ENCODE measurements around the gene LILRB2. TPM values are rescaled to one million over a fixed set of nuclear protein-coding genes. Genes with fewer than 3 reads are reported as not detected.
"Not testable (repeated sequence)": the region's sequence is repeated elsewhere in the genome, so short reads cannot be mapped to it uniquely, and the experiment has no call there.

The LILRB2 gene
- total RNA-seq, 1 experiment from 2014 or later: not detected

GRCh38 chr19:54242234-54242633 is 38.7 kb downstream of the LILRB2 start:
- H4K20me1 ChIP-seq (ENCODE audit: insufficient read depth); POLR2A ChIA-PET (ENCODE audit: unreplicated experiment); H3K36me3 ChIP-seq (ENCODE audit: low read depth); H3K79me2 ChIP-seq (ENCODE audit: low read depth); H3K9me2 ChIP-seq (ENCODE audit: insufficient read depth); H3K4me2 ChIP-seq; CTCF ChIA-PET; H3F3A ChIP-seq (ENCODE audit: insufficient read depth, low read depth); H2AFZ ChIP-seq; H3K4me3 ChIP-seq; H3K4me1 ChIP-seq (replicated peaks; ENCODE audit: insufficient read depth); H3K27ac ChIP-seq; DNase-seq; H3K9me3 ChIP-seq (ENCODE audit: insufficient read depth, low read depth); BruUV-seq (replicated peaks); intact Hi-C loops (cut with micrococcal nuclease; ENCODE audit: unreplicated experiment): not testable (repeated sequence)
- peaks cover 83% of the 10 kb centered on the region for H3K27me3 ChIP-seq (ENCODE audit: insufficient read depth, low read depth)

- peaks cover 86% of the 10 kb centered on the region for H3K27me3 ChIP-seq (ENCODE audit: insufficient read depth, low read depth)
- DNase-seq; H3K27ac ChIP-seq; H2AFZ ChIP-seq; H3K4me3 ChIP-seq; H3K79me2 ChIP-seq (ENCODE audit: low read depth); H3K4me2 ChIP-seq; POLR2A ChIA-PET (ENCODE audit: unreplicated experiment); BruUV-seq (replicated peaks); H4K20me1 ChIP-seq (ENCODE audit: insufficient read depth); H3K9me2 ChIP-seq (ENCODE audit: insufficient read depth); H3K4me1 ChIP-seq (replicated peaks; ENCODE audit: insufficient read depth); H3F3A ChIP-seq (ENCODE audit: insufficient read depth, low read depth); H3K9me3 ChIP-seq (ENCODE audit: insufficient read depth, low read depth); CTCF ChIA-PET; H3K36me3 ChIP-seq (ENCODE audit: low read depth): not testable (repeated sequence)
- intact Hi-C loops (cut with micrococcal nuclease; ENCODE audit: unreplicated experiment): loop anchor here (2.0 kb wide), 1 partner anchor 22 kb away; no protein-coding TSS in a partner anchor
These were observed 40.3 kb downstream of the LILRB2 start for GRCh38 chr19:54240372-54241336.

GRCh38 chr19:54239491-54240371 is 41.2 kb downstream of the LILRB2 start:
- H3K9me2 ChIP-seq (ENCODE audit: insufficient read depth); H3K4me3 ChIP-seq; DNase-seq; H3K4me1 ChIP-seq (replicated peaks; ENCODE audit: insufficient read depth); H3K9me3 ChIP-seq (ENCODE audit: insufficient read depth, low read depth); BruUV-seq (replicated peaks); H3K79me2 ChIP-seq (ENCODE audit: low read depth); H4K20me1 ChIP-seq (ENCODE audit: insufficient read depth); H3K27ac ChIP-seq; H3K36me3 ChIP-seq (ENCODE audit: low read depth); POLR2A ChIA-PET (ENCODE audit: unreplicated experiment); H3K4me2 ChIP-seq; CTCF ChIA-PET; H3F3A ChIP-seq (ENCODE audit: insufficient read depth, low read depth); H2AFZ ChIP-seq: not testable (repeated sequence)
- peaks cover 85% of the 10 kb centered on the region for H3K27me3 ChIP-seq (ENCODE audit: insufficient read depth, low read depth)
- intact Hi-C loops (cut with micrococcal nuclease; ENCODE audit: unreplicated experiment): loop anchor here (2.0 kb wide), 1 partner anchor 21 kb away; no protein-coding TSS in a partner anchor

GRCh38 chr19:54233941-54234340 is 47.0 kb downstream of the LILRB2 start:
- Histone ChIP-seq H3K36me3 (ENCODE audit: low read depth) (no peaks in the 10 kb centered on the region), H3K9me2 (ENCODE audit: insufficient read depth) (no peaks in the 10 kb centered on the region), H3K27me3 (ENCODE audit: insufficient read depth, low read depth) (peaks cover 55% of the 10 kb centered on the region), H3F3A (ENCODE audit: insufficient read depth, low read depth) (no peaks in the 10 kb centered on the region), H3K9me3 (ENCODE audit: insufficient read depth, low read depth) (no peaks in the 10 kb centered on the region), H3K27ac (no peak overlapping the region), H4K20me1 (ENCODE audit: insufficient read depth) (no peaks in the 10 kb centered on the region), H3K4me1 (replicated peaks; ENCODE audit: insufficient read depth) (no peaks in the 10 kb centered on the region), H3K79me2 (ENCODE audit: low read depth) (no peaks in the 10 kb centered on the region), H2AFZ (no peak overlapping the region), H3K4me2 (no peak overlapping the region), H3K4me3 (no peak overlapping the region)
- intact Hi-C loops (cut with micrococcal nuclease; ENCODE audit: unreplicated experiment): loop anchor here (5.0 kb wide), 1 partner anchor 462 kb away; no protein-coding TSS in a partner anchor
- no peak for DNase-seq
- TF ChIP-seq EZH2 (IDR thresholded peaks at IDR 0.05; ENCODE audit: low read depth) (no peak), CTCF (conservative IDR thresholded peaks at IDR 0.05) (no peak)
- ChIA-PET POLR2A (ENCODE audit: unreplicated experiment) (interaction anchor here (0.5 kb wide), 1 partner anchor 1228 kb away, joined by 3 read pairs; no protein-coding TSS in a partner anchor), CTCF (no interaction called here)
- no TSS peak for BruUV-seq (replicated peaks)
